Endothelial cell of umbilical vein (primary cell): ENCODE results near the gene HK1. TPM values are rescaled to one million over a fixed set of nuclear protein-coding genes. Genes with fewer than 3 reads are reported as not detected.
"Not testable (repeated sequence)": the region's sequence is repeated elsewhere in the genome, so short reads cannot be mapped to it uniquely, and the experiment has no call there.

Source experiments
- BruUV-seq: library from RNA; stranded (reverse); fragments of 400-500 nt; replicated peaks from 2 replicates; lab custom pipeline; 2021; lab: Mats Ljungman, UMichigan
- CTCF ChIA-PET: fragments of 300-600, 350-600 bp; sonication (Branson Sonifier 250); formaldehyde crosslinking; loops from one replicate; lab custom pipeline; 2021; ENCODE audit warnings: antibody characterized with exemption, inconsistent platforms; lab: Charles Lee
- POLR2A ChIA-PET: fragments of 300-600, 350-600 bp; sonication (Branson Sonifier 250); formaldehyde crosslinking; loops from one replicate; lab custom pipeline; 2021; ENCODE audit warnings: antibody characterized with exemption, inconsistent platforms; lab: Charles Lee
- DNase-seq: peaks from one replicate; pipeline ENCODE4 v3.0.0-alpha.2; 2011; ENCODE audit warnings: low read depth, low spot score
- FAIRE-seq: peaks from 2 replicates; lab custom pipeline; 2011; peaks lifted over from hg19 to GRCh38; lab: Jason Lieb, UNC
- H2AFZ ChIP-seq: 2 replicates; pipeline ENCODE4 v1.6.0; 2012; ENCODE audit warnings: low read depth, low read length, control low read depth, inconsistent platforms
- H3K27ac ChIP-seq: 2 replicates; pipeline ENCODE4 v1.5.1; 2011; ENCODE audit warnings: low read depth, mild to moderate bottlenecking, control low read depth, low read length, moderate library complexity; ENCODE audit not compliant: insufficient read depth
- H3K27me3 ChIP-seq, 2 experiments: 2 replicates each; pipeline versions ENCODE4 v1.6.0 to v1.6.1; 2011; ENCODE audit warnings: low read length in 2 of 2, mixed read lengths in 1 of 2; ENCODE audit not compliant: control insufficient read depth in 2 of 2, insufficient read depth in 2 of 2
- H3K36me3 ChIP-seq, 2 experiments: 2 replicates in 1 of 2; 3 replicates in 1 of 2; pipeline ENCODE4 v1.5.1; 2011; ENCODE audit warnings: low read length in 2 of 2, mild to moderate bottlenecking in 1 of 2, moderate library complexity in 1 of 2; ENCODE audit not compliant: control insufficient read depth in 2 of 2, insufficient read depth in 2 of 2; ENCODE audit errors: extremely low read depth in 1 of 2
- H3K4me1 ChIP-seq: 3 replicates; pipeline ENCODE4 v1.5.1; 2011; ENCODE audit warnings: mild to moderate bottlenecking, low read length; ENCODE audit not compliant: control insufficient read depth, insufficient read depth; ENCODE audit errors: extremely low read depth
- H3K4me2 ChIP-seq: 2 replicates; pipeline ENCODE4 v1.6.1; 2011; ENCODE audit warnings: low read length, control low read depth, mixed read lengths; ENCODE audit not compliant: insufficient read depth
- H3K4me3 ChIP-seq, 3 experiments: fragments of 200-600 bp in 1 of 3; sonication (generic), shearing (Covaris generic) in 1 of 3; replicated peaks in 1 of 3; 2 replicates each; pipeline ENCODE4 v1.5.1; 2011 to 2016; ENCODE audit warnings: control low read depth in 3 of 3, low read length in 3 of 3, mild to moderate bottlenecking in 2 of 3, inconsistent platforms in 1 of 3, low read depth in 1 of 3, moderate library complexity in 1 of 3; ENCODE audit not compliant: insufficient read depth in 1 of 3
- H3K79me2 ChIP-seq: 2 replicates; pipeline ENCODE4 v1.6.0; 2012; ENCODE audit warnings: low read length, inconsistent platforms; ENCODE audit not compliant: control insufficient read depth, insufficient read depth
- H3K9ac ChIP-seq: replicated peaks from 2 replicates; pipeline ENCODE3; 2011; ENCODE audit warnings: low read length, control low read depth; ENCODE audit not compliant: insufficient read depth; ENCODE audit errors: extremely low read depth
- H3K9me1 ChIP-seq: replicated peaks from 3 replicates; pipeline ENCODE4 v1.6.0; 2011; ENCODE audit warnings: mild to moderate bottlenecking, low read length; ENCODE audit not compliant: control insufficient read depth, insufficient read depth; ENCODE audit errors: extremely low read depth
- H3K9me3 ChIP-seq: replicated peaks from 2 replicates; pipeline ENCODE4 v1.5.1; 2012; ENCODE audit warnings: low read length, inconsistent platforms; ENCODE audit not compliant: control insufficient read depth, insufficient read depth
- H4K20me1 ChIP-seq: replicated peaks from 2 replicates; pipeline ENCODE3; 2011; ENCODE audit warnings: mild to moderate bottlenecking, low read length; ENCODE audit not compliant: control insufficient read depth, insufficient read depth; ENCODE audit errors: extremely low read depth
- CTCF ChIP-seq, 2 donors: IDR thresholded peaks; 1 replicate in 1 of 2; 2 replicates in 1 of 2; pipeline ENCODE4 v1.5.1; 2011; ENCODE audit warnings: low read length in 2 of 2, mild to moderate bottlenecking in 2 of 2, moderate library complexity in 2 of 2, control low read depth in 1 of 2, inconsistent platforms in 1 of 2, low read depth in 1 of 2; ENCODE audit not compliant: insufficient read depth in 1 of 2; ENCODE audit errors: extremely low read depth in 1 of 2
- EZH2 ChIP-seq: IDR thresholded peaks from 2 replicates; pipeline ENCODE4 v1.6.1; 2012; ENCODE audit warnings: borderline replicate concordance, low read depth, mild to moderate bottlenecking, moderate library complexity, low read length, inconsistent platforms; ENCODE audit not compliant: severe bottlenecking
- FOS ChIP-seq: IDR thresholded peaks from 2 replicates; pipeline ENCODE4 v1.6.1; 2011; ENCODE audit warnings: mild to moderate bottlenecking, low read length, moderate library complexity, borderline replicate concordance; ENCODE audit not compliant: insufficient read depth
- GATA2 ChIP-seq: IDR thresholded peaks from 2 replicates; pipeline ENCODE4 v1.7.0; 2011; ENCODE audit warnings: low read depth, mild to moderate bottlenecking, moderate library complexity, mixed read lengths, low read length; ENCODE audit not compliant: insufficient read length, insufficient read depth
- JUN ChIP-seq: IDR thresholded peaks from 2 replicates; pipeline ENCODE4 v1.6.1; 2011; ENCODE audit warnings: borderline replicate concordance, low read depth; ENCODE audit not compliant: insufficient read length, insufficient read depth
- MAX ChIP-seq: IDR thresholded peaks from 2 replicates; pipeline ENCODE4 v1.6.1; 2011; ENCODE audit not compliant: insufficient read depth, insufficient read length
- MYC ChIP-seq: IDR thresholded peaks from one replicate; pipeline ENCODE4 v1.6.1; 2011; ENCODE audit warnings: mild to moderate bottlenecking, low read depth, low read length
- POLR2A ChIP-seq: IDR thresholded peaks from 2 replicates; pipeline ENCODE4 v1.6.1; 2012; ENCODE audit warnings: low read depth, mild to moderate bottlenecking, control low read depth, low read length
- POLR2AphosphoS5 ChIP-seq: IDR thresholded peaks from 2 replicates; pipeline ENCODE4 v1.6.1; 2012; ENCODE audit warnings: low read depth, mild to moderate bottlenecking, control low read depth, low read length, moderate library complexity; ENCODE audit not compliant: insufficient read depth
- dilution Hi-C: fragments of 300-500 bp; cut with MboI; formaldehyde crosslinking; loops from one replicate; pipeline ENCODE4 v1.15.0; 2019; ENCODE audit warnings: low sequenced_read_pairs; ENCODE audit not compliant: extremely low pct_ligation_motif_present
- intact Hi-C: fragments of 100-400 bp; cut with micrococcal nuclease; formaldehyde crosslinking; loops from one replicate; pipeline ENCODE4 v1.10.0; 2022
- polyA plus RNA-seq, 4 experiments: library from polyadenylated mRNA; depleted of rRNA in 3 of 4; stranded (reverse) in 3 of 4; unstranded in 1 of 4; fragments of >200 nt; gene quantifications; 2 replicates each; pipeline versions ENCODE4 v1.2.1 to v1.2.3, GENCODE V29; 2011 to 2012; ENCODE audit warnings: missing spikeins in 1 of 4
- total RNA-seq: library from RNA; stranded (reverse); gene quantifications from 2 replicates; pipeline ENCODE4 v1.2.3, GENCODE V29; 2021

HK1 gene
- total and polyA plus RNA-seq, 2 donors (not counting 3 experiments of a cell fraction or from before 2014, with no cell fraction given), result 50.8 to 121 TPM

GRCh38 chr10:69307434-69307833 is 29.1 kb downstream of the HK1 start:
- H3K9me3 ChIP-seq, result no peaks in the 10 kb centered on the region
- H3K4me2 ChIP-seq, result no peak overlapping the region
- H3K4me1 ChIP-seq, result no peaks in the 10 kb centered on the region
- H3K27me3 ChIP-seq, result no peaks in the 10 kb centered on the region
- no peaks in the 10 kb centered on the region for H4K20me1 ChIP-seq
- no peak overlapping the region for H3K9ac ChIP-seq
- no peak overlapping the region for H3K27ac ChIP-seq
- FAIRE-seq, result no peak
- intact Hi-C loops, result no loop called here
- no peak overlapping the region for H2AFZ ChIP-seq
- POLR2A ChIA-PET, result no interaction called here
- no peaks in the 10 kb centered on the region for H3K36me3 ChIP-seq
- H3K79me2 ChIP-seq, result no peaks in the 10 kb centered on the region
- no peak for TF ChIP-seq POLR2A
- TF ChIP-seq POLR2AphosphoS5, result no peak
- TF ChIP-seq FOS, result no peak
- TF ChIP-seq GATA2, result no peak
- no peak for TF ChIP-seq MYC
- no peak for TF ChIP-seq JUN
- no peak for TF ChIP-seq CTCF (IDR thresholded peaks at IDR 0.05; ENCODE audit: extremely low read depth in 1 of 2, insufficient read depth in 1 of 2, low read depth in 1 of 2, low read length in 2 of 2)
- TF ChIP-seq EZH2, result no peak
- TF ChIP-seq MAX, result no peak
- DNase-seq, result no peak
- dilution Hi-C loops, result no loop called here
- no peak overlapping the region for H3K4me3 ChIP-seq
- no peaks in the 10 kb centered on the region for H3K9me1 ChIP-seq
- no TSS peak for BruUV-seq
- CTCF ChIA-PET, result interaction anchor here (1.1 kb wide), 1 partner anchor 32 kb away, joined by 3 read pairs; no protein-coding TSS in a partner anchor

GRCh38 chr10:69308304-69308703 is 30.0 kb downstream of the HK1 start:
- H4K20me1 ChIP-seq, H3K4me2 ChIP-seq, H3K36me3 ChIP-seq, H3K4me3 ChIP-seq, CTCF ChIA-PET, H3K9me3 ChIP-seq, dilution Hi-C loops, intact Hi-C loops, FAIRE-seq, BruUV-seq, DNase-seq, H3K27ac ChIP-seq, H3K9ac ChIP-seq, H3K27me3 ChIP-seq, POLR2A ChIA-PET, H3K79me2 ChIP-seq, H3K9me1 ChIP-seq, H3K4me1 ChIP-seq, H2AFZ ChIP-seq: not testable (repeated sequence)
